GM19240 (cell line): ENCODE results near the gene IFNL2.

ENCODE experiments used
- DNase-seq: peaks from one replicate; pipeline ENCODE4 v3.0.0; 2011; ENCODE audit warnings: low spot score; ENCODE audit not compliant: insufficient read length

IFNL2 gene

GRCh38 chr19:39316627-39317321 is 48.6 kb downstream of the IFNL2 start:
- DNase-seq = no peak

DNA sequence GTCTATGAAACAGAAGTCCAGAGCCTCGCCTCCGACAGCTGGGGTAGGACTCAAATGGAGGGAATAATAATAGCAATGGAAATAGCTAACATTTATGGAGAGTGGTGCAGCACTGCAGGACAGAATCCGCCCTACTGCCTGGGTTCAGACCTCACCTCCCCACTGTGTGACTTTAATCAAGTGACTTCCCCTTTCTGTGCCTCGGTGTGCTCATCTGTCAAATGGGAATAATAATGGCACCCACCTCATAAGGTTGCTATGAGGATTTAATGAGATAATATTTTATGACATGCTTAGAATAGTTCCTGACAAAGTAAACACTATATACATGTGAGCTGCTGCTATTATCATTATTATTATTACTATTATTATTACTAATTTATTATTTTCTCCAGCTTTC is 49.3 kb downstream of the IFNL2 start:
- DNase-seq = no peak

GRCh38 chr19:39318071-39318470 is 49.9 kb downstream of the IFNL2 start:
- DNase-seq = no peak

DNA sequence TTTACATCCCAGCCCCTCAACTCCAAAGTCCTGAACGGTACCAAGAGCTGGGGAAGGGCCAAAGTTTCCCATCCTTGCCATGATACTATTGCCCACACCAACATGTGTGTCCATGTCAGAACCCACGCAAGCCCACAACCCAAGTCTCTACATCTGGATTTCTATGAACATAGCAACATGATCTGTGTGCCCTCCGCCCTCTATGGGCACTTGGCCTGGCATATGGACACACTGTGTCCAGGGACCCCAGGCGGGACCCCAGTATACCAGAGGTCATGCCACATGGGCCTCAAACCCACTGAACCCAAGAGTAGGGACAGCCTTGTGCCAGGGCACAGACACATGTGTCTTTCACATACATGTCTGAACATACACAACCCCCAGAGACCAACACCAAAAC is 50.5 kb downstream of the IFNL2 start:
- no peak for DNase-seq

DNA sequence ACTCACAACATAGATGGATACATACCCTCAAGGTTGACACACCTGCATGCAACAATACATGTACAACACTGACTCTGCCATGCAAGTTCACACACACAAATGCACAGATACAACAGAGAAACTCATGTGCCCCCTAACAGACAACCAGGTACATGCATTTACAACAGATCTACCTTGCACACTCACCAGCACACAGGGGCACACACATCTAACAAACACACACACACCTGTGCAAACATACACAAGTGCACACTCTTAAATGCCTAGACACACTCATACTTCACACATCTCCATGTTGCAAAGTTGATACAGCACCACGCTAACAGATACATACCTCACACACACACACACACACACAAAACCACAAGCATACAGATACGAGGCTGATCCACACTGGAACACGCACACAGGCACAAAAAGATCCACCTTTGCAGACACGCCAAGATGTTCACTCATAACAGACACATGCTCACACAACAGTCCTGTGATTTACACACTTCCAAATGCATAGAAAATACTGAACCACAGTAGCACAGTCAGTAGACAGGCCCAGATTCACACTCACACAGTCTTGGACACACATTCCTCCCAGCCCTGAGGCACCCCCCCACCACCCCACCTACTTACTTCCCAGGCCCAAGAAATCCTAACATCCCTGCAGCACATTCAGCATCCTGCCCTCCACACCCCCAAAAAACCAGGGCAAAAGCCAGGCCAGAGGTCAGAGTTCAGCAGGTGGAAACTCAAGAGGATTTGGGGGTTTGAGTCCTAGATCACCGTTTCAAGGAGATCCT is 51.1 kb downstream of the IFNL2 start:
- no peak for DNase-seq
